GM19395 (cell line): Measurements from ENCODE around the gene FAM227B.
A peak's percentile ranks its signal among the peaks of the same experiment; 100 is the strongest.
"Not testable (repeated sequence)": the region's sequence is repeated elsewhere in the genome, so short reads cannot be mapped to it uniquely, and the experiment has no call there.

Source experiments
- ATAC-seq: cut with Tn5 transposase; IDR thresholded peaks from one replicate; pipeline ENCODE4 v1.9.1; 2021; ENCODE audit warnings: mild to moderate bottlenecking, moderate library complexity; ENCODE audit not compliant: unreplicated experiment

FAM227B gene

GRCh38 chr15:49619226-49619625 lies 1.4 kb downstream of the FAM227B start:
- ATAC-seq: no peak

- not testable (repeated sequence) for ATAC-seq
Observed at GRCh38 chr15:49612240-49612639, 8.4 kb downstream of the FAM227B start.

GRCh38 chr15:49610157-49610918 lies 10.3 kb downstream of the FAM227B start:
- no peak for ATAC-seq

- no peak for ATAC-seq
Observed at GRCh38 chr15:49606594-49606993, 14.0 kb downstream of the FAM227B start.

GRCh38 chr15:49605588-49605987 lies 15.0 kb downstream of the FAM227B start:
- ATAC-seq: no peak

GRCh38 chr15:49604625-49605409 lies 15.8 kb downstream of the FAM227B start:
- no peak for ATAC-seq

- not testable (repeated sequence) for ATAC-seq
Observed at GRCh38 chr15:49592829-49593316, 27.7 kb downstream of the FAM227B start.

- peak; percentile 79 for ATAC-seq
Observed at GRCh38 chr15:49589030-49589429, 31.6 kb downstream of the FAM227B start.

- ATAC-seq: no peak
Observed at GRCh38 chr15:49573421-49573820, 47.2 kb downstream of the FAM227B start.

GRCh38 chr15:49570672-49571071 lies 49.9 kb downstream of the FAM227B start:
- ATAC-seq: no peak

GRCh38 chr15:49570174-49570573 lies 50.4 kb downstream of the FAM227B start:
- no peak for ATAC-seq

GRCh38 chr15:49560045-49560444 lies 60.6 kb downstream of the FAM227B start:
- no peak for ATAC-seq

GRCh38 chr15:49558929-49559328 lies 61.7 kb downstream of the FAM227B start:
- no peak for ATAC-seq

- ATAC-seq: no peak
Observed at GRCh38 chr15:49556437-49556836, 64.2 kb downstream of the FAM227B start.

- not testable (repeated sequence) for ATAC-seq
Observed at GRCh38 chr15:49550342-49550741, 70.3 kb downstream of the FAM227B start.

GRCh38 chr15:49538520-49538919 lies 82.1 kb downstream of the FAM227B start:
- ATAC-seq: no peak

- no peak for ATAC-seq
Observed at GRCh38 chr15:49530092-49530491, 90.5 kb downstream of the FAM227B start.

GRCh38 chr15:49528289-49528688 lies 92.3 kb downstream of the FAM227B start:
- no peak for ATAC-seq

GRCh38 chr15:49521802-49522201 lies 98.8 kb downstream of the FAM227B start:
- no peak for ATAC-seq

- ATAC-seq: not testable (repeated sequence)
Observed at GRCh38 chr15:49512739-49513138, 107.9 kb downstream of the FAM227B start.

- no peak for ATAC-seq
Observed at GRCh38 chr15:49507261-49507660, 113.4 kb downstream of the FAM227B start.

- no peak for ATAC-seq
Observed at GRCh38 chr15:49506341-49506740, 114.3 kb downstream of the FAM227B start.
